HepG2 (cell line): ENCODE results near the gene SKIDA1. TPM values are rescaled to one million over a fixed set of nuclear protein-coding genes. Genes with fewer than 3 reads are reported as not detected.

Experiments
- DBP ChIP-seq: sonication (generic); formaldehyde crosslinking; IDR thresholded peaks from 2 replicates; pipeline ENCODE4 v1.4.0; 2020; ENCODE audit warnings: missing genetic modification reagents; ENCODE audit errors: not compliant biosample characterization
- FLYWCH1 ChIP-seq: sonication (generic); formaldehyde crosslinking; IDR thresholded peaks from 2 replicates; pipeline ENCODE4 v1.8.1; 2023; ENCODE audit warnings: mild to moderate bottlenecking, missing genetic modification reagents
- GFI1 ChIP-seq: sonication (generic); formaldehyde crosslinking; IDR thresholded peaks from 2 replicates; pipeline ENCODE4 v1.5.0; 2020; ENCODE audit warnings: missing genetic modification reagents, mild to moderate bottlenecking, borderline replicate concordance
- GLI4 ChIP-seq: sonication (generic); formaldehyde crosslinking; IDR thresholded peaks from 2 replicates; pipeline ENCODE4 v1.5.1; 2020; ENCODE audit warnings: missing genetic modification reagents, mild to moderate bottlenecking, moderate library complexity, borderline replicate concordance
- MEIS2 ChIP-seq: sonication (generic); formaldehyde crosslinking; IDR thresholded peaks from 2 replicates; pipeline ENCODE4 v1.9.0; 2021; ENCODE audit warnings: mild to moderate bottlenecking, missing genetic modification reagents
- NR2C2 ChIP-seq: sonication (generic); formaldehyde crosslinking; IDR thresholded peaks from 2 replicates; pipeline ENCODE4 v1.4.0; 2020; ENCODE audit warnings: missing genetic modification reagents, mild to moderate bottlenecking, moderate library complexity, borderline replicate concordance
- PPARG ChIP-seq: conservative IDR thresholded peaks from 2 replicates; pipeline ENCODE4 v1.6.1; 2016; ENCODE audit warnings: missing biosample characterization, missing genetic modification reagents
- SP2 ChIP-seq: sonication (generic); formaldehyde crosslinking; IDR thresholded peaks from 2 replicates; pipeline ENCODE4 v1.5.1; 2020; ENCODE audit warnings: mild to moderate bottlenecking, missing genetic modification reagents
- TBL1XR1 ChIP-seq: fragments of 150-350 bp; IDR thresholded peaks from 2 replicates; pipeline ENCODE4 v1.6.1; 2014; ENCODE audit warnings: borderline replicate concordance, low read length; ENCODE audit not compliant: partially characterized antibody
- TRIM24 ChIP-seq: sonication (generic); formaldehyde crosslinking; IDR thresholded peaks from 2 replicates; pipeline ENCODE4 v1.8.0; 2022; ENCODE audit warnings: mild to moderate bottlenecking, missing genetic modification reagents
- ZFP62 ChIP-seq: sonication (generic); formaldehyde crosslinking; IDR thresholded peaks from 2 replicates; pipeline ENCODE4 v1.4.0; 2020; ENCODE audit warnings: missing genetic modification reagents
- ZNF18 ChIP-seq: sonication (generic); formaldehyde crosslinking; IDR thresholded peaks from 2 replicates; pipeline ENCODE4 v1.8.0; 2022; ENCODE audit warnings: mild to moderate bottlenecking, missing genetic modification reagents; ENCODE audit not compliant: insufficient replicate concordance
- ZNF235 ChIP-seq: sonication (generic); formaldehyde crosslinking; IDR thresholded peaks from 2 replicates; pipeline ENCODE4 v1.8.1; 2023; ENCODE audit warnings: mild to moderate bottlenecking, missing genetic modification reagents, borderline replicate concordance
- ZNF333 ChIP-seq: sonication (generic); formaldehyde crosslinking; IDR thresholded peaks from 2 replicates; pipeline ENCODE4 v1.4.0; 2020; ENCODE audit warnings: mild to moderate bottlenecking, missing genetic modification reagents, borderline replicate concordance
- ZNF367 ChIP-seq: sonication (generic); formaldehyde crosslinking; IDR thresholded peaks from 2 replicates; pipeline ENCODE4 v1.4.0; 2020; ENCODE audit warnings: missing genetic modification reagents, borderline replicate concordance
- ZNF557 ChIP-seq: sonication (generic); formaldehyde crosslinking; IDR thresholded peaks from 2 replicates; pipeline ENCODE4 v1.4.0; 2020; ENCODE audit warnings: missing genetic modification reagents
- ZNF564 ChIP-seq: sonication (generic); formaldehyde crosslinking; IDR thresholded peaks from 2 replicates; pipeline ENCODE4 v1.8.1; 2023; ENCODE audit warnings: mild to moderate bottlenecking, missing genetic modification reagents
- ZNF879 ChIP-seq: sonication (generic); formaldehyde crosslinking; IDR thresholded peaks from 2 replicates; pipeline ENCODE4 v1.8.1; 2023; ENCODE audit warnings: missing genetic modification reagents
- polyA plus RNA-seq, 8 experiments: library from polyadenylated mRNA; depleted of rRNA in 3 of 8; stranded (reverse) in 7 of 8; unstranded in 1 of 8; fragments of >200 nt; fragmentation: Illumina TruSeq in 4 of 8; extraction: Trizol in 4 of 8; gene quantifications; 2 replicates each; pipeline versions ENCODE4 v1.2.1 to v1.2.3, GENCODE V29; 2011 to 2016; ENCODE audit warnings: low read depth in 4 of 8, missing spikeins in 1 of 8, mixed read lengths in 1 of 8; ENCODE audit not compliant: insufficient read depth in 1 of 8
- total RNA-seq, 5 experiments: library from RNA; depleted of rRNA; stranded (reverse); fragments of >200 nt; fragmentation: Illumina TruSeq; extraction: Trizol; gene quantifications; 2 replicates each; pipeline ENCODE4 v1.2.3, GENCODE V29; 2016; ENCODE audit warnings: low read depth in 1 of 5
- TF ChIP-seq, protein P1 (sequence below): sonication (generic); formaldehyde crosslinking; IDR thresholded peaks from 2 replicates; pipeline ENCODE4 v1.5.1; 2020; ENCODE audit warnings: missing genetic modification reagents, mild to moderate bottlenecking, borderline replicate concordance
- TF ChIP-seq, protein P2 (sequence below): sonication (generic); formaldehyde crosslinking; IDR thresholded peaks from 2 replicates; pipeline ENCODE4 v1.4.0; 2020; ENCODE audit warnings: missing genetic modification reagents
- TF ChIP-seq, protein P3 (sequence below): sonication (generic); formaldehyde crosslinking; IDR thresholded peaks from 2 replicates; pipeline ENCODE4 v1.5.0; 2020; ENCODE audit warnings: mild to moderate bottlenecking, missing genetic modification reagents

Gene SKIDA1
- total and polyA plus RNA-seq, 2 of the 13 experiments (the other 11 are each of a cell fraction or from before 2014, with no cell fraction given) = 0.73 to 1.5 TPM

DNA sequence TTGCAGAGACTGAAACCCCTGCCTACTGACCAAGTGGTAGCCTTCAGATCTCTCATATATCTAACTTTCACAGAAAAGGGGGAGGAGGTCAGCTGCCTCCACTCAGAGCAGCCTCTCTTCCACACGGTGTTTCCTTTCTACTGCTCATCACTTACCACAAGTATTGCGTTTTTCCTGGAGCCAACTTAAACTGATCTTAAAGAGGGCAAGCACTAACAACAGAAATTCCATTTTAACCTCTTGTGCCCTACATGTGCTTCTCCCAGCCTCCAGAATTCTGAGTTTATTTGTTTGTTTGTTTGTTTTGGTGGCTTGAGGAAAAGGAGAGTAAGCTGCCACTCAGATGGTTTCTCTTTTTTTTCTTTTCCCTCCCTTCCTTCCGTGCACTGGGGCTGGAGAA, 19.1 kb downstream of the SKIDA1 start (continued):
- no peak for TF ChIP-seq ZNF18 (CRISPR knock-in tag)
- TF ChIP-seq SP2 = 0 out of 2 replicates have a peak, but pooled peaks have one; percentile 21
- no peak for TF ChIP-seq TRIM24 (CRISPR knock-in tag)
- TF ChIP-seq, protein P1, sequence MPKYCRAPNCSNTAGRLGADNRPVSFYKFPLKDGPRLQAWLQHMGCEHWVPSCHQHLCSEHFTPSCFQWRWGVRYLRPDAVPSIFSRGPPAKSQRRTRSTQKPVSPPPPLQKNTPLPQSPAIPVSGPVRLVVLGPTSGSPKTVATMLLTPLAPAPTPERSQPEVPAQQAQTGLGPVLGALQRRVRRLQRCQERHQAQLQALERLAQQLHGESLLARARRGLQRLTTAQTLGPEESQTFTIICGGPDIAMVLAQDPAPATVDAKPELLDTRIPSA (CRISPR knock-in tag) = no peak
- no peak for TF ChIP-seq ZNF333 (CRISPR knock-in tag)
- no peak for TF ChIP-seq PPARG (CRISPR knock-in tag)
- no peak for TF ChIP-seq ZFP62 (CRISPR knock-in tag)
- TF ChIP-seq, protein P2, sequence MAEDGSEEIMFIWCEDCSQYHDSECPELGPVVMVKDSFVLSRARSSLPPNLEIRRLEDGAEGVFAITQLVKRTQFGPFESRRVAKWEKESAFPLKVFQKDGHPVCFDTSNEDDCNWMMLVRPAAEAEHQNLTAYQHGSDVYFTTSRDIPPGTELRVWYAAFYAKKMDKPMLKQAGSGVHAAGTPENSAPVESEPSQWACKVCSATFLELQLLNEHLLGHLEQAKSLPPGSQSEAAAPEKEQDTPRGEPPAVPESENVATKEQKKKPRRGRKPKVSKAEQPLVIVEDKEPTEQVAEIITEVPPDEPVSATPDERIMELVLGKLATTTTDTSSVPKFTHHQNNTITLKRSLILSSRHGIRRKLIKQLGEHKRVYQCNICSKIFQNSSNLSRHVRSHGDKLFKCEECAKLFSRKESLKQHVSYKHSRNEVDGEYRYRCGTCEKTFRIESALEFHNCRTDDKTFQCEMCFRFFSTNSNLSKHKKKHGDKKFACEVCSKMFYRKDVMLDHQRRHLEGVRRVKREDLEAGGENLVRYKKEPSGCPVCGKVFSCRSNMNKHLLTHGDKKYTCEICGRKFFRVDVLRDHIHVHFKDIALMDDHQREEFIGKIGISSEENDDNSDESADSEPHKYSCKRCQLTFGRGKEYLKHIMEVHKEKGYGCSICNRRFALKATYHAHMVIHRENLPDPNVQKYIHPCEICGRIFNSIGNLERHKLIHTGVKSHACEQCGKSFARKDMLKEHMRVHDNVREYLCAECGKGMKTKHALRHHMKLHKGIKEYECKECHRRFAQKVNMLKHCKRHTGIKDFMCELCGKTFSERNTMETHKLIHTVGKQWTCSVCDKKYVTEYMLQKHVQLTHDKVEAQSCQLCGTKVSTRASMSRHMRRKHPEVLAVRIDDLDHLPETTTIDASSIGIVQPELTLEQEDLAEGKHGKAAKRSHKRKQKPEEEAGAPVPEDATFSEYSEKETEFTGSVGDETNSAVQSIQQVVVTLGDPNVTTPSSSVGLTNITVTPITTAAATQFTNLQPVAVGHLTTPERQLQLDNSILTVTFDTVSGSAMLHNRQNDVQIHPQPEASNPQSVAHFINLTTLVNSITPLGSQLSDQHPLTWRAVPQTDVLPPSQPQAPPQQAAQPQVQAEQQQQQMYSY (CRISPR knock-in tag) = no peak
- TF ChIP-seq ZNF367 (CRISPR knock-in tag) = no peak
- TF ChIP-seq NR2C2 (CRISPR knock-in tag) = no peak
- TF ChIP-seq DBP = no peak
- 0 out of 2 replicates have a peak, but pooled peaks have one; percentile 76 for TF ChIP-seq GLI4 (CRISPR knock-in tag)
- no peak for TF ChIP-seq ZNF879 (CRISPR knock-in tag)
- no peak for TF ChIP-seq MEIS2
- TF ChIP-seq FLYWCH1 (CRISPR knock-in tag) = no peak
- TF ChIP-seq GFI1 (CRISPR knock-in tag) = no peak
- no peak for TF ChIP-seq ZNF557
- TF ChIP-seq ZNF564 (CRISPR knock-in tag) = no peak
- no peak for TF ChIP-seq ZNF235 (CRISPR knock-in tag)
- TF ChIP-seq, protein P3, sequence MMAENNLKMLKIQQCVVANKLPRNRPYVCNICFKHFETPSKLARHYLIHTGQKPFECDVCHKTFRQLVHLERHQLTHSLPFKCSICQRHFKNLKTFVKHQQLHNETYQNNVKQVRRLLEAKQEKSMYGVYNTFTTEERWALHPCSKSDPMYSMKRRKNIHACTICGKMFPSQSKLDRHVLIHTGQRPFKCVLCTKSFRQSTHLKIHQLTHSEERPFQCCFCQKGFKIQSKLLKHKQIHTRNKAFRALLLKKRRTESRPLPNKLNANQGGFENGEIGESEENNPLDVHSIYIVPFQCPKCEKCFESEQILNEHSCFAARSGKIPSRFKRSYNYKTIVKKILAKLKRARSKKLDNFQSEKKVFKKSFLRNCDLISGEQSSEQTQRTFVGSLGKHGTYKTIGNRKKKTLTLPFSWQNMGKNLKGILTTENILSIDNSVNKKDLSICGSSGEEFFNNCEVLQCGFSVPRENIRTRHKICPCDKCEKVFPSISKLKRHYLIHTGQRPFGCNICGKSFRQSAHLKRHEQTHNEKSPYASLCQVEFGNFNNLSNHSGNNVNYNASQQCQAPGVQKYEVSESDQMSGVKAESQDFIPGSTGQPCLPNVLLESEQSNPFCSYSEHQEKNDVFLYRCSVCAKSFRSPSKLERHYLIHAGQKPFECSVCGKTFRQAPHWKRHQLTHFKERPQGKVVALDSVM = peak; percentile 88
- no peak for TF ChIP-seq TBL1XR1
